Pancreas (tissue), 10 donors: ENCODE data around the gene ANKRD33B. TPM values are rescaled to one million over a fixed set of nuclear protein-coding genes. Genes with fewer than 3 reads are reported as not detected.
"Not testable (repeated sequence)": the region's sequence is repeated elsewhere in the genome, so short reads cannot be mapped to it uniquely, and the experiment has no call there.

Experiments
- ATAC-seq, 4 donors: fragments of 200-7000 bp; cut with Tn5 transposase; one replicate each; pipeline versions ENCODE4 v1.8.0 to v1.9.1; 2020; ENCODE audit warnings: mild to moderate bottlenecking in 4 of 4, moderate library complexity in 4 of 4
- DNase-seq, 6 donors: peaks; one replicate each; pipeline ENCODE4 v3.0.0-alpha.2; 2020
- FAIRE-seq: peaks from 2 replicates; lab custom pipeline; 2012; peaks lifted over from hg19 to GRCh38; lab: Jason Lieb, UNC
- H3K27ac ChIP-seq, 4 donors: fragments of 200-600 bp; sonication (generic); 1 replicate in 3 of 4; 2 replicates in 1 of 4; pipeline versions ENCODE4 v1.5.0 to v1.8.0; 2020
- H3K27me3 ChIP-seq, 4 donors: fragments of 200-600 bp; one replicate each; pipeline ENCODE4 v1.8.0; 2021
- H3K36me3 ChIP-seq, 3 donors: fragments of 200-600 bp; sonication (generic) in 1 of 3; one replicate each; pipeline versions ENCODE4 v1.5.0 to v1.8.0; 2020 to 2021
- H3K4me1 ChIP-seq, 3 donors: fragments of 200-600 bp; one replicate each; pipeline ENCODE4 v1.8.0; 2021
- H3K4me3 ChIP-seq, 4 donors: fragments of 200-600 bp; sonication (generic) in 2 of 4; one replicate each; pipeline versions ENCODE4 v1.5.0 to v1.8.0; 2020 to 2021
- H3K9me3 ChIP-seq, 4 donors: fragments of 200-600 bp; one replicate each; pipeline ENCODE4 v1.8.0; 2021
- CTCF ChIP-seq, 4 donors: fragments of 200-600 bp; sonication (generic) in 3 of 4; IDR thresholded peaks; one replicate each; pipeline versions ENCODE4 v1.5.0 to v1.8.0; 2021; ENCODE audit warnings: antibody characterized with exemption in 4 of 4
- WGBS, 2 donors: extraction: QIAGEN DNeasy Blood & Tissue Kit; methylation state at CpG; one replicate each; pipeline ENCODE4 v1.1.7; 2013; 5-methylcytosine and 5-hydroxymethylcytosine counted together
- intact Hi-C, 3 donors: fragments of 100-400 bp; cut with DNase I; formaldehyde crosslinking; loops; one replicate each; pipeline versions ENCODE4 v1.11.1 to v1.14.2; 2022
- polyA plus RNA-seq, 2 donors: library from polyadenylated mRNA; stranded (reverse); fragments of 200-250 nt; gene quantifications; one replicate each; pipeline ENCODE4 v1.2.3, GENCODE V29; 2013
- total RNA-seq, 6 donors: library from RNA; stranded (reverse); fragmentation: NEBNext Ultra II Directional in 4 of 6; extraction: Animal tissue kit (Norgen Biotek cat#: 25700) in 4 of 6; gene quantifications; one replicate each; pipeline versions ENCODE4 v1.2.1 to v1.2.4, GENCODE V29; 2021 to 2023
- donor health status: healthy with polysubstance abuse.
- donor health status: DM: no; HTN: no; CAD: no; lungs with moderate emphysema.
- donor health status: DM: no; HTN: no; CAD: no.
- donor health status: control.
- donor health status: control.
- donor health status: Bipolar disorder and iron deficiency.
- donor health status: DM: yes; HTN: yes; CAD: no.
- donor health status: DM: no; HTN: no; CAD: no.
- donor health status: DM: no; HTN: no; CAD: no.
- donor health status: DM: yes; HTN: yes; CAD: no.

ANKRD33B gene
- total and polyA plus RNA-seq, 8 donors = 0.57 to 2.7 (median 1.1) TPM

DNA sequence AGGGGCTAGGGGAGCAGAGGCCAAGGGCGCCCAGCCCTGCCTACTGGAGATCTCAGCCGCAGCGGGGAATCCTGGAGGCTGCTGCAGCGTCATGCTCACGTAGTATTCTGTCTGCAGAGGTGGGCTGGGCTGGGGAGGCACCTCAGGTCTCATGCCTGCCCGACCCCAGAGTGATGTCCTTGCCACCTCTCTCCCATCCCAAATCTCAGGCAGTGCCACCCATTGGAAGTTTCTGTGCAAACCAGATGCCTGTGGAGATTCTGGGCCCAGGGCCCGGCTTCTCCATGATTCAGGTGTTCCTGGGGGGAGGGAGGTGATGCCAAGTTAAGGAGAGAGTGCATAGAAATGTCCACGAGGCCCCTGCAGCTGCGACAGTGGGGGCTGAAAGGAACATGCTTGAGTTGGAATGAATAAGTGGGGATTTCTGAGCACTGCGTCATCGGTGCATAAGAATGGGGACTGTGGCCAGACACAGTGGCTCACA, 72.0 kb downstream of the ANKRD33B start:
- TF ChIP-seq CTCF (IDR thresholded peaks at IDR 0.05) = no peak
- Histone ChIP-seq H3K4me1 (no peaks in the 10 kb centered on the region), H3K27me3 (no peaks in the 10 kb centered on the region), H3K27ac (no peak overlapping the region), H3K36me3 (no peaks in the 10 kb centered on the region), H3K4me3 (no peak overlapping the region), H3K9me3 (no peaks in the 10 kb centered on the region)
- intact Hi-C loops = no loop called here
- FAIRE-seq = no peak
- WGBS, 2 donors = 57 to 62% methylated on average over 11 of the region's 11 CpGs
- ATAC-seq = no peak
- no peak for DNase-seq

DNA sequence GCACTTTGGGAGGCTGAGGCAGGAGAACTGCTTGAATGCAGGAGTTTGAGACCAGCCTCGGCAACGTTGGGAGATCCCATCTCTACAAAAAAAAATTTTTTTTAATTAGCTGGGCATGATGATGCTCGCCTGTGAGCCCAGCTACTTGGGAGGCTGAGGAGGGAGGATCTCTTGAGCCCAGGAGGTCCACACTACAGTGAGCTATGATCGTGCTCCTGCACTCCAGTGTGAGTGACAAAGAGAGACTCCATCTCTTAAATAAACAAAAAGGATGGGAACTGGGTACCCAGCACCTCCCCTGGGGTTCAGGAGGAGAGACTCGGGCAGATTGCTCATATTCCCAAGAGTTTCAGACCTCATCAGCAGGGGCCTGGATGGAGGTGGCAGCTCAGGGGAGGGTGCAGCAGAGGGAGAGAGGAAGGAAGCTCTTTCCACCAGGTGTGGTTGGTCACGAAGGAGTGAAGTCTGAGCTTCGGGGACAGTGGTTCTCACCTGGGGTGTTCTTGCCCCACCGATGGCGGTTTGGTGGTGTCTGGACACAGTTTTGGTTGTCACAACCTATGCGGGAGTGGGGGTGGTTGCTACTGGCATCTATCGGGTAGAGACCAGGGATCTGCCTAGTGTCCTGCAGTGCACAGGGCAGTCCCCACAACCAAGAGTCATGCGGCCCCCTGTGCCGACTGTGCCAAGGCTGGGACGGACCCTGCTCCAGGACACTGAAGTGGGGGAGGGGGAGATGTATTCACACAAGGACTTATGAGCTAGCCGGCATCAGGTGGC, 72.7 kb downstream of the ANKRD33B start:
- H3K4me3 ChIP-seq = no peak overlapping the region
- no peak for TF ChIP-seq CTCF (IDR thresholded peaks at IDR 0.05)
- intact Hi-C loops = no loop called here
- ATAC-seq (no peak), FAIRE-seq (no peak), DNase-seq (no peak)
- H3K4me1 ChIP-seq = no peaks in the 10 kb centered on the region
- H3K27ac ChIP-seq = no peak overlapping the region
- H3K9me3 ChIP-seq = no peaks in the 10 kb centered on the region
- H3K27me3 ChIP-seq = no peaks in the 10 kb centered on the region
- H3K36me3 ChIP-seq = no peaks in the 10 kb centered on the region
- WGBS, 2 donors = 55 to 56% methylated on average over 15 of the region's 15 CpGs

GRCh38 chr5:10637944-10638343, 74.1 kb downstream of the ANKRD33B start:
- Histone ChIP-seq H3K27me3 (no peaks in the 10 kb centered on the region), H3K4me1 (no peaks in the 10 kb centered on the region), H3K4me3 (no peak overlapping the region), H3K9me3 (no peaks in the 10 kb centered on the region), H3K36me3 (no peaks in the 10 kb centered on the region), H3K27ac (no peak overlapping the region)
- FAIRE-seq (no peak), ATAC-seq (no peak), DNase-seq (no peak)
- intact Hi-C loops = no loop called here
- 37 to 40% methylated on average over 10 of the region's 10 CpGs for WGBS, 2 donors
- no peak for TF ChIP-seq CTCF (IDR thresholded peaks at IDR 0.05)

- FAIRE-seq, H3K4me3 ChIP-seq, intact Hi-C loops, ATAC-seq, H3K36me3 ChIP-seq, DNase-seq, H3K9me3 ChIP-seq, H3K4me1 ChIP-seq, H3K27me3 ChIP-seq, H3K27ac ChIP-seq: not testable (repeated sequence)
- 57 to 93% methylated on average over 8 to 36 of the region's 48 CpGs for WGBS, 2 donors
Observed at GRCh38 chr5:10638723-10639122, 74.9 kb downstream of the ANKRD33B start.

GRCh38 chr5:10639846-10640368, 76.0 kb downstream of the ANKRD33B start:
- Histone ChIP-seq H3K9me3 (no peaks in the 10 kb centered on the region), H3K36me3 (no peaks in the 10 kb centered on the region), H3K4me1 (no peaks in the 10 kb centered on the region), H3K27me3 (no peaks in the 10 kb centered on the region), H3K27ac (no peak overlapping the region), H3K4me3 (no peak overlapping the region)
- ATAC-seq = no peak
- no peak for TF ChIP-seq CTCF (IDR thresholded peaks at IDR 0.05)
- 93 to 96% methylated on average over 12 to 34 of the region's 48 CpGs for WGBS, 2 donors
- no peak for DNase-seq
- intact Hi-C loops = no loop called here
- no peak for FAIRE-seq
